GM19023 (cell line): ENCODE data around the gene NDUFB11.

Experiments
- ATAC-seq: cut with Tn5 transposase; IDR thresholded peaks from one replicate; pipeline ENCODE4 v1.9.1; 2021; ENCODE audit warnings: mild to moderate bottlenecking, moderate library complexity; ENCODE audit not compliant: unreplicated experiment

NDUFB11 gene

DNA sequence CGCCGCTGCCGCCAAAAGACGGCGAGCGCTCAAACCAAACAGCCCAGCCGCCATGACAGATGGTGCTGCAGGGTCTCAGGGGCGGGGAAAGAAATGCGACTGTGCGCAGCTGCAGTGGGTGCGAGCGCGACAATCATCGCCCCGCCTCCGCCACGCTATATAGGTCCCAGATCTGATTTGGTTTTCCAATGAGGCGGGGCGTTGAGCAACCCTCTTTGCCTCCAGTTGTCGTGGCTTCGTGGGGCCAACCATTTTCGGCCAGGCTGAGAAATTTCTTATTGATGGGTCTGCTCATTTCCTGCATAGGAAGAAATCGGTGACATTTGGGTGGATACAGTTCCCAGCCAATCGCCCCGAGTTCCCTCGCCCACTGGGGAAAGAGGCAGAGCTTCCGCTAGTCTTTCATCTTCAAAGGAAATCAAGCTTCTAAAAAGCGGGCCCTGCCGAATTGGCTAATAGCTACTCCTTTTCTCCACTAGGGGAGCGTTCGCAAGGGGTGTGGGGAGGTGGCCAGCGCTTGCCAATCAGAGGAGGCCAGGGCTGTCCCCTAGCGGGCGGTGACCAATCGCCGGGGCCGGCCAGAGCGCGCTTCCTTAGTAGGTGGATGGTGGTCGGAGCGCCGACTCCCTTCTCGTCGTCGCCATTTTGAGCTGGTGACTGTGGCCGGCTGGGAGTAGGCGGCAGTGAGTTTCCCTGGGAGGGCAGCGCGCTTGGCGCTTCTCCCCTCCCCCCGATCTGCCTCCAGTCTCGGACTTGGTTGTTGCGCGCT lies at the start of gene NDUFB11, which contains the start of gene RBM10:
NDUFB11 (minus strand) TSS at position 77 of the 769 bp plus-strand sequence; CDS start at position 54, 23 bp downstream.
RBM10 (plus strand) TSS at position 596 of the 769 bp plus-strand sequence. CDS start 2,261 bp downstream, outside the sequence.
- peak; percentile 89 for ATAC-seq

DNA sequence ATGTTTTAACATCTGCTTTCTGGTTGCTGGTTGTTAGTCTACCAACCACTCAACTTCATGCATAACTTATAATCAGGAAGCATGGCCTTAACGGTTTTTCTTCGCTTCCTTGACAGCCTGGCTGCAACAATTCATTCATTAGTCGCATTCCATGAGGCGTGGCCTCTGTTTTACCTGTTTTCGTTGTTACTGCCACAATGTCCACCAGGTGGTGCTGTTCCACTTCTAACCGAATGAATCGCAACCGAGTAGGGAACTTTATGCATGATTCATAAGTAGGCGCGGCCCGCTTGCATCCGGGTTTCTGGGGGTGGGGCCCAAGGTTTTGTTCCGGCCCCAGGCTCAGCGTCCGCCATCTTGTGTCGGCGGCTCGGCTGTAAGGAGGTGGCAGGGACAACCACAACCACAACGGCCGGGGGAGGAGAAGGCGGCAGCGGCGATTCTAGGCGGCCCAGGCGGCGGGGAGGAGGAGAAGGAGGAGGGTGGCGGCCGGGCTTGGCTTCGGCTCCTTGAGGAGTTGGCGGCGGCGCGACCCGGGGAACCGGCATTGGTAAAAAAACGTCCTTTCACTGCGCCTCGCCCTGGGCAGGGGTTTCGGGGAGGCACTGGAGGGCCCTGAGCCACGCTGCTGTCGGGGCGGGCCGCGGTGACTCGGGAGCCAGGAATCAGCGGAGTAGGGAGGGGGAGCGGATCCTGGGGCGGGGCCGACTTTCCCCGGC lies 49.1 kb upstream of the NDUFB11 start, which contains the start of gene UBA1:
UBA1 (plus strand) TSS at position 355 of the 719 bp plus-strand sequence. CDS start 4,974 bp downstream, outside the sequence.
- ATAC-seq: peak; percentile 82

DNA sequence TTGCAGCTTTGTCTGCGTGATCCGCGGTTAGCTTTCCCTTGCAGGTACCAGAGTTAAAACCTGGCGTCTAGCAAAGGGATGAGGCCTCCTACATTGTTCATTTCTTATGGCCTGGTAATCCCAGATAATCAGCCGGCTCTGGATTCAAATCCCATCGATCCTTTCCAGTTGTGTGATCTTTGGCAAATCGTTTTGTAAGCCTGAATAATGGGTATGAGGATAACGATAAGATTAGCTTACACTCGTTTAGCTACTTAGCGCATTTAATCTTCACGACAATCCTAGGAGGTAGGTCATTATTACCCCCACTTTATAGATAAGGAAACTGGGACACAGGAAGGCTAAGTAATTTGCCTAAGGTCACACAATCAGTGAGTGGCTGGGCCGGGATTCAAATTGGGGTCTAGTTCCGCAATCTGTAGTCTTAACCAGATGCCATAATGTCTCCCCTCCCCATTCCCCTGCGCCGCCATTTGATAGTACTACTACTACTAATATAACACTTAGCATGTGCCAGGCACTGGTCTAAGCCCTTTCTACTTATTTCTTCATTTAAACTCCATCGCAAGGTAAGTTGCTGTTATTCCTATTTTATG lies 47.4 kb upstream of the NDUFB11 start:
- no peak for ATAC-seq

DNA sequence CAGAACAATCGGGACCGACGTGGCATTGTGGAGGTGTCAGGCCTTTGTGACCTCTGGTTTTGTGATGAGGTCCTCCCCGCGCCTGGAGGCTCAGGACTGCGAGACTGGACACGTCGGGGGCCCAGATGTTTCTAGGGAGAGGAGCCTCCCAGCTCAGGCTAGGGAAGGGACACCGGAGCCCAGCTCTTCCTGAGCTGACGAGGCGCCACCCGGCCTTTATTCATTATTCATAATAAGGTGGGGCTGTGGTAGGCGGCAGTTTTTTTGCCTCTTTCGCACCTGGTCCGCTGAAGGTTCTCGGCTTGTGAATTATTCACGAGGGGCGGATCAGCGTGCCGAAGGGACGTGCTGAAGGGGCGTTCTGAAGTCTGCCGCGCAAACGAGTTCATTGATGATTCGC lies 46.8 kb upstream of the NDUFB11 start:
- no peak for ATAC-seq

DNA sequence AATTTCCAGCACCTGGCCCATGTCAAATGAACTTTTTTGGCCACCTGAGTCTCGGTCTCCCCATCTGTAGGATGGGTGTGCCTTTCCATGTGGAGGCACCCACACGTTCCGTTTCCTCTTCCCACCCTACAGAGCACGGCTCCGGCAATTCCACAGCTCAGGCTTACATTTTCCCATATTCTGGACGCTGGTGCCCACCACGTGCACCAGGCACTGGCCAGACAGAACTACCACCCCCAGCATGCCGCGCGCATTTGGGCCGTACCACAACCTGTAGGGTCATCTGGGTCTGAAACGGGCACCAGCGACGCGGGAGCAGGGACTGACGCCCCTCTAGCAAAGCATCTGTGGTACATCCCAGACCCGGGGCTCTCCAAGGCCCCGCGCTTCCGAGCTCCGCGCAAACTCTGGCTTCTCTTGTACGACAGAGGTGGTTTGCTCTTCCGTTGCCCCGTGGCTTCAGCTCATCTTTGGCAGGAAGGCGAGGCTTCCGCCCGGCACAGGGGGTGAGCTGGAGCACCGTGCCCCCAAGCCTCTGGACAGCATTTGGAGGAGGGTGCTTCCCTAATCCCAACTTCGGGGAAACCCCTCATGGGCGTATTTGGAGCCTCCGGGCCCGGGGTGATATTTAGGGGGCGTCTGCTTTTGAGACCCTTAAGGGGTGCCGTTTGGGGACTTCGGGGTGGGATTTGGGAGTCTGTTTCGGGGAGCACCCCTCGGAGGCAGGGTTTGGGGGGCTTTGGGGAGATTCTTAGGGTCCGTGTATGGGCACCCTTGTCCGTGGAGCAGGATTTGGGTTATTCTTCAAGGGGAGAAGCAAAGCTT lies 46.2 kb upstream of the NDUFB11 start:
- ATAC-seq: peak; percentile 44

DNA sequence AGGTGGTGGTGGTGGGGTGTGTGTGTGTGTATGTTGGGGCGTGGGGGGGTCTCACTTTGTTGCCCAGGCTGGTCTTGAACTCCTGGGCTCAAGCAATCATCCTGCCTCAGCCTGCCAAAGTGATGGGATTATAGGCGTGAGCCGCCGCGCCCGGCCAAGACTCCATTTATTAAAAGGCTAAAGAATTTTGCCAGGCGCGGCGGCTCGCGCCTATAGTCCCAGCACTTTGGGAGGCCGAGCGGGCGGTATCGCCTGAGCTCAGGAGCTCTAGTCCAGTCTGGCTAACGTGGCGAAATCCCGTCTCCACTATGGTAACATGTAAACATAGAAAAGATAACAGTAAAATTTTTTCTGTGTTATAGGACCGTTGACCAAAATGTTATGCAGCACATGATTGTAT lies 45.4 kb upstream of the NDUFB11 start:
- no peak for ATAC-seq

DNA sequence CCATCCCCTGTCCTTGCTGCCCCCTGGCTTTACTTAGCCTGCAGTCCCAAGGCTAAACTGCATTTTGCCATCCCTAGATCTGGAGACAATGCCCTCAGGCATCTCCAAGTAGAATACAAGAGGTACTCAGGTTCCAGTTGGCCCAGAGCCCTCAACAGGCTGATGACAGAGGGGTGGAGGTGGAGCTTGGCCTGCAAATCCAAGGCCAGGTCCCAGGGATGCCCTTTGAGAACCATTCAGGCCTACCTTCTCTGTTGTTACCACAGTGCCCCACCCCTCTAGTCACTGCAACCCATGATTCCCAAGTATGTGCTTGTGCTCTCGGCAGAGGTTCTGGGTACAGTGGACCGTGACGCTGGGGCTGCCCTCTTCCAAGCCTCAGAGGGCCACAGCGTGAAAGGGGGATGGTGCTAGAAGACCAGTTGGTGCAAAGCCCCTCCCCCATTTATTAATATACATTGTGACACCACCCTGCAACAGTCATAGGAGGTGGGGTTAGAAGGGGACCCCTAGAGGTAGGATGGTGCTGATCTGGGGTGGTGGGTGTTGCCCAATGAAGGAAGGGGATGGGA lies 42.7 kb upstream of the NDUFB11 start:
- no peak for ATAC-seq

DNA sequence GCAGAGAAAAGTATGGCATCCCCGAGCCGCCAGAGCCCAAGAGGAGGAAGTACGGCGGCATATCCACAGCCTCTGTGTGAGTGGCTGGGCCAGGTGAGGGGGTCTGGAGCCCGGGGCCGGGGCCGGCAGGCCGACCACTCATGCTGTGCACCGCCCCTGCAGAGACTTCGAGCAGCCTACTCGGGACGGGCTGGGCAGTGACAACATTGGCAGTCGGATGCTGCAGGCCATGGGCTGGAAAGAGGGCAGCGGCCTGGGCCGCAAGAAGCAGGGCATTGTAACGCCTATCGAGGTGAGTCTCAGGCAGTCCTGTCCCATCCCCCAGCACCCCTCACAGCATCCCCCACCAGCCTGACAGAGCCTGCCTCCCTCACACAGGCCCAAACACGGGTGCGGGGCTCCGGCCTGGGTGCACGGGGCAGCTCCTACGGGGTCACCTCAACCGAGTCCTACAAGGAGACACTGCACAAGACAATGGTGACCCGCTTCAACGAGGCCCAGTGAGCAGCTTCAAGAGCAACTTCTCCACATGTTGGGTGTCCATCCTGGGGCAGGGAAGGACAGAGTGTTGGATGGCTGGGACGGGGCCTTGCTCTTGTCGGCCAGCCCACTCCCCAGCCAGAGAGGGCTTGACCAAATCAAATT lies 41.7 kb upstream of the NDUFB11 start:
- ATAC-seq: no peak

DNA sequence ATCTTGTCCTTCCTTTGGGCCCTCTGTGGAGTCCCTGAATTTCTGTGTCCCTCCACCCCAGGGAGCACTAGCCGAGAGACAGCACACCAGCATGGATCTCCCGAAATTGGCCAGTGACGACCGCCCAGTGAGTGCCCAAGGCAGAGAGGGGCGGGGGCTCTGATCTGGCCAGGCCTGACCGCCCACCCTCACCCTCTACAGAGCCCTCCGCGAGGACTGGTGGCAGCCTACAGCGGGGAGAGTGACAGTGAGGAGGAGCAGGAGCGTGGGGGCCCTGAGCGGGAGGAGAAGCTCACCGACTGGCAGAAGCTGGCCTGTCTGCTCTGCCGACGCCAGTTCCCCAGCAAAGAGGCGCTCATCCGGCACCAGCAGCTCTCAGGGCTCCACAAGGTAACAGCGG lies 40.7 kb upstream of the NDUFB11 start:
- no peak for ATAC-seq

DNA sequence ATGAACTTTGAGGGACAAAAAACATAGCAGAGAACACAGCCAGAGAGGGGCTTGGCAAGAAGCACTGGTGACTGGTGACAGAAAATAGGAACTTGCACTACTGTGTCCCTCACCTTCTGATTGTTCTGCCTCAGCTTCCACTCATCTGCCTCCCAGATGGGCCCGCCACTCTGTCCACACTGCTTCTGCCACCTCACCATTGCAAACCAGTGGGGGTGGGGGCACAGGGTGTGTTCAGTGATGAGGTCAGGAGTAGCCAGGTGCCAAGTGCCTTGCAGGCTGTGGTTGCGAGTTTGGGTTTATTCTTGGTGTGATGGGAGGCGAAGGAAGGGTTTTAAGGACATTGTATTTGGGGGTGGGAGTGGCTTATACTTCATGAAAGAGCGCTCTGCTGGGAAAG lies 40.0 kb upstream of the NDUFB11 start:
- ATAC-seq: no peak

DNA sequence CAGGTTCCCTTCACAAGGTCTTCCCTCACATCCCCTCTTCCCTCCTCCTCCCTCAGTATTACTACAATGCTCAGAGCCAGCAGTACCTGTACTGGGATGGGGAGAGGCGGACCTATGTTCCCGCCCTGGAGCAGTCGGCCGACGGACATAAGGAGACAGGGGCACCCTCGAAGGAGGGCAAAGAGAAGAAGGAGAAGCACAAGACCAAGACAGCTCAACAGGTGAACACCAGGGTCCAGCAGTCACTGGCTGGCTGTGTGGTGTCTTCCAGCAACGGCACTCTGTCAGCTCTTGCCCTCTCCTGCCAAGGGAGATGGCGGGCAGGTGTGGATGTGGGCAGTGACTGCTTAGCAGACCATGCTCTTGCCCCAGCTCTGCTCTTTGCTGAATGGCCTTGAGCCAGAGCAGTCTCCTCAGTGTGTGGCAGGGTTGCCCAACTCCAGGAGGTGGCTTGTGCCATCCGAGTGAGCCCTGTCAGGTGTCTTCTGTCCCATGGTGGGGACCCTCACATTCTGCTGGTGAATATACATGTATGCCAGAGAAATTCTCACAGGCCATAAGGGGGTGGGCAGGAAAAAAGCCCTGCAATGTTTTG lies 37.7 kb upstream of the NDUFB11 start:
- no peak for ATAC-seq

DNA sequence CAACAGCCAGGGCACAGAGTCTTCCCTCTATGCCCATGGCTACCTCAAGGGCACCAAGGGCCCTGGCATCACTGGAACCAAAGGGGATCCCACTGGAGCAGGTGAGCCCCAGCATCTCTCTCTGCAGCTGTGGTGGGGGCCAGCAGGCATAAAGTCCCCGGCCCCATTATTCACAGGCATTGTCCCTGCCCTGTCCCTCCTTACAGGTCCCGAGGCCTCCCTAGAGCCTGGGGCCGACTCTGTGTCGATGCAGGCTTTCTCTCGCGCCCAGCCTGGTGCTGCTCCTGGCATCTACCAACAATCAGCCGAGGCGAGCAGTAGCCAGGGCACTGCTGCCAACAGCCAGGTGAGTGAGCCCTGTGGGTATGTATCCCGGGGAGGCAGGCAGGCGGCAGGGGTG lies 36.8 kb upstream of the NDUFB11 start:
- no peak for ATAC-seq

DNA sequence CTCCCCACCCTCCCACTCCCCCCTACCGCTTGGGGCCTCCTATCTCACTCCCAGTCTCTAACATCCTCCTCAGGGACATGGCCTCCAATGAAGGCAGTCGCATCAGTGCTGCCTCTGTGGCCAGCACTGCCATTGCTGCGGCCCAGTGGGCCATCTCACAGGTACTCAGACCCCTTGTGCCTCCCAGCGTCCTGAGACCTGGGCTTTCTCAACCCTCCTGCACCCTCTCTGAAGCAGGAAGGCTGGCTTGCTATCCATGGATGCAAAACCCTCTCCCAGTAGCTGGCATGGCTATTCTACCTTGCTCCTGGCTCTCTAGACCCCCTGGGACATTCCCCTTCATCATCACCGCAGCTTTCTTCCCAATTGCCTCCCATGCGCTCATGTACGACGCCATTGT lies 35.8 kb upstream of the NDUFB11 start:
- ATAC-seq: no peak

DNA sequence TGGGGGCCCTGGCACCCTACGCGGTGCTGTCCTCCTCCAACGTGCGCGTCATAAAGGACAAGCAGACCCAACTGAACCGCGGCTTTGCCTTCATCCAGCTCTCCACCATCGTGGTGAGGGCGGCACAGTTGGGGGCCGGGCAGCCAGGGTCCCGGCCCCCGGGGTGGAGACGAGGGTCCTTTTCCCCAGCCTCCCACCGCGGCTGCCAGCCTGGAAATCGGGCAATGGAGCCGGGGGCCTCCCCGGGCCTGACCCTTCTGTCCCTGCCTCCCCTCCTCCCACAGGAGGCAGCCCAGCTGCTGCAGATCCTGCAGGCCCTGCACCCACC lies 35.4 kb upstream of the NDUFB11 start:
- ATAC-seq: no peak

DNA sequence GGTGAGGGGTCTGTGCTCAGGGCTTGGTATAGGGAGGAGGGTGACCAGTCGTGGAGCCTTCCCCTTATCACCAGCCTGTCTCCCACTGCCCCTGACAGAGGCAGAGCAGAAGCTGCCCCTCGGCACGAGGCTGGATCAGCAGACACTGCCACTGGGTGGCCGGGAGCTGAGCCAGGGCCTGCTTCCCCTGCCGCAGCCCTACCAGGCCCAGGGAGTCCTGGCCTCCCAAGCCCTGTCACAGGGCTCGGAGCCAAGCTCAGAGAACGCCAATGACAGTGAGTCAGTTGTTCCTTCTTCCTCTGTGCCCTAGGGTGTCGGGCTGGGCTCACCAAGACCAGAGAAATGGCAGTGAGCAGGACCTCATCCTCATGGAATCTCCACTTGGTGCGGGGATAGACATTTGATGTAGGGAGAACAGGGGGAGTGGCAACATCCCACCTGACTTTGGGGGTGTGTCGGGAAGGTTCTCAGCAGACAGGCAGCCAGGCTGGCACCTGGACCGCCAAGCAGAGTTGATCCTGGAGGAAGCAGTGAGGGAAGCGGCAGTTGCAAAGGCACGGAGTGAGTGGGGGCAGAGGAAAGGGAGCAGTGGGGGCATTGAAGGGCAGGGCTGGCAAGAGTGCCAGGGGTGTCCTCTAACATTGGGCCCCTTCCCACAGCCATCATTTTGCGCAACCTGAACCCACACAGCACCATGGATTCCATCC lies 34.9 kb upstream of the NDUFB11 start:
- ATAC-seq: no peak

DNA sequence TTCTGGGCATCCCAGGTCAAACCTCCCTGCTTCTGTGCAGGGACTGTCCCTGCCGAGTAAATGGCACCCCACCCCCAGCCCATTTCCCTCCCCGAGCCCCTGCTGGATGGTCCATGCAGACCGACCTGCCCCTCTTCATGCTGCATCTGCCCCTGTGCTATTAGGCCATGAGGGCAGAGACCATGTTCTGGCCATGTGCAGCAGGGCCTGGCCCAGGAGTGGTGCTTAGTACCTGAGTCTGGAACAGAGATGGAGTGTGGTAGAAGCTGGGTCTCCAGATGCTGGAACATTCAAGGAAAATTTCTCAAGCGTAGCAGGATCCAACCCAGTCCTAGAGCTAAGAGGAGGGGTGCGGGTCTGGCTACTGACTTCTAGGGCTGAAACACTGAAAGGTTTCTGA lies 33.8 kb upstream of the NDUFB11 start:
- no peak for ATAC-seq

DNA sequence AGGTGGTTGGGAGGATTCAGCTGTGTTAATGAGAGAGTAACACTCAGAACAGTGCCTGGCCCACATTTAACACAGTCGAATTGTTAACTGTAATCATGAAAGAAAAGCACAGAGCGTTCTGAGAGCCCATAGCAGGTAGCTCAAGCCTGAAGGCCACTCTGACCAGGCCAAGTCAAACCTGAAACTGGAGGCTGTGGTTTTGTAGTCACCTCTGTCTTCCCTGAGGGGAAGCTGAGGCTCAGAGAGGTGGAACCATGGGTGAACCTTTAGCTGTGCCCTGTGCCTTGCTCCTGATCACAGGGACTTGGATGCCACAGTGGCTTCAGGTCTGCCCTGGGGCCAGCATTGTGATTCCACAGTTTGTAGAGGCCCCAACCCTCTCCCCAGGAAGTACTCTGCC lies 32.6 kb upstream of the NDUFB11 start:
- no peak for ATAC-seq

DNA sequence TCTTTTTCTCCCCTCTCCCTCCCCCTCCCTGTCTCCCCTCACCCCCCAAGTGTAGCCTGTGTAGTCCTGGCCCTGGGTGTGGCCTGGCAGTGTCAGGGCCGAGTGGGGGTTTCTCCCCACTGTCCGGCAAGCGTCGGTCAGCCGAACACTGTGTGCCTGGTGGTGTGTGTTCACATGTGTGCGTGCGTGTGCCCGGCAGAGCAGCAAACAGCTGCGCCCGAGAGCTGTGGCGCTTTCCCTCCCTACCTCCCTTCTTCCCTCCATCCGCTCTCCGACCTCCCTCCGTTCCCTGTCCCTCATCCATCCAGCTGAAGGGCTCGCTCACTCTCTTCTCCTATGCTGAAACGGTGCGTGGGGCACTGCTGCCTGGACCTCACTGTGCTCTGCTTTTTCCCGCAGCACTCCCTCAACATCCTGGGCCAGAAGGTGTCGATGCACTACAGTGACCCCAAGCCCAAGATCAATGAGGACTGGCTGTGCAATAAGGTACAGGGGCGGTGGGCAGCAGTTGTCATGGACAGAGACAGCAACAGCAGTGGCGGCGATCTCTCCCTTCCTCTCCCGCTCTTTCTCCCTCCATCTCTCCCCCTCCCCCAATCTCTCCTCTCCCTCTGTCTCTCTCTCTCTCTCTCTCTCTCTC lies 31.7 kb upstream of the NDUFB11 start:
- no peak for ATAC-seq

DNA sequence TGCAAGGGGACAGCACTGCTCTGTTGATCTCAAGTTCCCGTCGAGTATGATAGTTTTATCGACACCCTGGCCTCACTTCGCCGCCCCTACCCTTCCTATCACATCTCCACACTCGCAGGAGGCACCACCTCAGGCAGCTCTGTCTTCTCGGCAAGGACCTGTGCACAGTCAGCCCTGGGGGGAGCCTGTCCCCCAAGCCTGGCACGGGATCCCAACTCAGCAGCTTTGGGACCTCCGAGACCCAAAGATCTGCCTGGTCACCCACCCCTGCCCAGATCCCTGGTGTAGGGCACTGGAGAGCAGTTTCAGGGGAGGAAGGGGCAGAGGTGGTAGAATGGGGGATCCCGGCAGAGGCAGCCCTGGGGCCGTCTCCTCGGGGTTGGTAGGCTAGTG lies 31.1 kb upstream of the NDUFB11 start:
- no peak for ATAC-seq
